ENCODE measurements around the gene MAP2K7.

The MAP2K7 gene

GRCh38 chr19:7861619-7862412 is 41.9 kb upstream of the MAP2K7 start:
- TF ChIP-seq ZBTB7A (IDR thresholded peaks at IDR 0.05; ENCODE audit: low read depth) (no peak), FOXM1 (IDR thresholded peaks at IDR 0.05; ENCODE audit: borderline replicate concordance, low read depth) (no peak), REST (IDR thresholded peaks at IDR 0.05; ENCODE audit: low read depth) (no peak), MAX (IDR thresholded peaks at IDR 0.05) (no peak), NFIC (IDR thresholded peaks at IDR 0.05) (no peak), CREB1 (IDR thresholded peaks at IDR 0.05; ENCODE audit: low read depth) (no peak), EP300 (IDR thresholded peaks at IDR 0.05; ENCODE audit: borderline replicate concordance) (no peak), USF1 (IDR thresholded peaks at IDR 0.05) (no peak), CEBPB (IDR thresholded peaks at IDR 0.05) (no peak), YY1 (IDR thresholded peaks at IDR 0.05; ENCODE audit: low read depth) (no peak), EGR1 (IDR thresholded peaks at IDR 0.05) (no peak)

- TF ChIP-seq NFIC (IDR thresholded peaks at IDR 0.05) = no peak
- TF ChIP-seq EP300 (IDR thresholded peaks at IDR 0.05; ENCODE audit: borderline replicate concordance) = no peak
- TF ChIP-seq TEAD4 (IDR thresholded peaks at IDR 0.05) = no peak
- no peak for TF ChIP-seq FOXM1 (IDR thresholded peaks at IDR 0.05; ENCODE audit: borderline replicate concordance, low read depth)
- TF ChIP-seq MAX (IDR thresholded peaks at IDR 0.05) = no peak
- no peak for TF ChIP-seq TCF12 (IDR thresholded peaks at IDR 0.05; ENCODE audit: low read depth)
- no peak for TF ChIP-seq REST (IDR thresholded peaks at IDR 0.05; ENCODE audit: low read depth)
Observed at GRCh38 chr19:7862413-7862951, 41.2 kb upstream of the MAP2K7 start.

- TF ChIP-seq USF1 (IDR thresholded peaks at IDR 0.05) = no peak
- TF ChIP-seq CEBPB (IDR thresholded peaks at IDR 0.05) = no peak
- no peak for TF ChIP-seq CREB1 (IDR thresholded peaks at IDR 0.05; ENCODE audit: low read depth)
- TF ChIP-seq YY1 (IDR thresholded peaks at IDR 0.05; ENCODE audit: low read depth) = no peak
- no peak for TF ChIP-seq FOXM1 (IDR thresholded peaks at IDR 0.05; ENCODE audit: borderline replicate concordance, low read depth)
- TF ChIP-seq NFIC (IDR thresholded peaks at IDR 0.05) = no peak
- no peak for TF ChIP-seq ZBTB7A (IDR thresholded peaks at IDR 0.05; ENCODE audit: low read depth)
- TF ChIP-seq EGR1 (IDR thresholded peaks at IDR 0.05) = no peak
- TF ChIP-seq REST (IDR thresholded peaks at IDR 0.05; ENCODE audit: low read depth) = no peak
- TF ChIP-seq TCF12 (IDR thresholded peaks at IDR 0.05; ENCODE audit: low read depth) = no peak
- TF ChIP-seq MAX (IDR thresholded peaks at IDR 0.05) = no peak
- TF ChIP-seq TAF1 (IDR thresholded peaks at IDR 0.05; ENCODE audit: low read depth) = no peak
Observed at GRCh38 chr19:7863157-7863970, 40.3 kb upstream of the MAP2K7 start.

Measured in Ishikawa (cell line).